Left hindlimb (tissue), 1 donor: ENCODE measurements around the gene CCHCR1.

Experiments
- DNase-seq: peaks from one replicate; pipeline ENCODE4 v3.0.0-alpha.2; 2018

CCHCR1 gene

GRCh38 chr6:31096215-31096614, 61.4 kb downstream of the CCHCR1 start:
- DNase-seq = no peak

GRCh38 chr6:31094389-31094881, 63.2 kb downstream of the CCHCR1 start:
- DNase-seq = no peak

- no peak for DNase-seq
These were observed 64.7 kb downstream of the CCHCR1 start for GRCh38 chr6:31092769-31093505.
